Activated CD8-positive, alpha-beta T cell treated with anti-CD3 and anti-CD28 coated beads for 36 hours (primary cell): ENCODE data around the gene ITPR2. TPM values are rescaled to one million over a fixed set of nuclear protein-coding genes. Genes with fewer than 3 reads are reported as not detected.
"Not testable (repeated sequence)": the region's sequence is repeated elsewhere in the genome, so short reads cannot be mapped to it uniquely, and the experiment has no call there.

Experiments used
- ATAC-seq: fragments of 200-7000 bp; cut with Tn5 transposase; one replicate; pipeline ENCODE4 v1.10.0; 2021; ENCODE audit warnings: mild to moderate bottlenecking, moderate library complexity
- CTCF ChIA-PET: fragments of 350-600 bp; sonication (Branson Sonifier 250); formaldehyde crosslinking; loops from one replicate; lab custom pipeline; 2021; ENCODE audit warnings: antibody characterized with exemption; lab: Charles Lee
- POLR2A ChIA-PET: fragments of 350-600 bp; sonication (Branson Sonifier 250); formaldehyde crosslinking; loops from one replicate; lab custom pipeline; 2021; ENCODE audit warnings: antibody characterized with exemption; lab: Charles Lee
- DNase-seq: peaks from one replicate; pipeline ENCODE4 v3.0.0-alpha.2; 2020
- H3K27ac Mint-ChIP-seq: one replicate; pipeline ENCODE4 v1.8.0; 2021; ENCODE audit warnings: mild to moderate bottlenecking, mixed read lengths
- H3K27me3 Mint-ChIP-seq: one replicate; pipeline ENCODE4 v1.8.0; 2021; ENCODE audit warnings: mixed read lengths
- H3K36me3 Mint-ChIP-seq: one replicate; pipeline ENCODE4 v1.8.0; 2021; ENCODE audit warnings: low read depth, mixed read lengths
- H3K4me1 Mint-ChIP-seq: one replicate; pipeline ENCODE4 v1.8.0; 2021; ENCODE audit warnings: low read depth, mixed read lengths
- H3K4me3 Mint-ChIP-seq: one replicate; pipeline ENCODE4 v1.8.0; 2021; ENCODE audit warnings: mild to moderate bottlenecking, moderate library complexity, mixed read lengths
- H3K9me3 Mint-ChIP-seq: one replicate; pipeline ENCODE4 v1.8.0; 2021; ENCODE audit warnings: mixed read lengths
- CTCF ChIP-seq: fragments of 200-600 bp; IDR thresholded peaks from one replicate; pipeline ENCODE4 v1.8.0; 2022; ENCODE audit warnings: antibody characterized with exemption, mild to moderate bottlenecking
- intact Hi-C: fragments of 100-400 bp; cut with micrococcal nuclease; formaldehyde crosslinking; loops from one replicate; pipeline ENCODE4 v1.10.0; 2022
- total RNA-seq, 2 experiments: library from RNA; stranded (reverse); gene quantifications; one replicate each; pipeline ENCODE4 v1.2.3, GENCODE V29; 2021

The ITPR2 gene
- total RNA-seq, 2 experiments from 2014 or later: 38.9 to 41.2 TPM

- CTCF ChIA-PET: no interaction called here
- no peak overlapping the region for H3K4me3 Mint-ChIP-seq
- POLR2A ChIA-PET: no interaction called here
Measured at GRCh38 chr12:26608273-26608672, 224.7 kb downstream of the ITPR2 start.

GRCh38 chr12:26606911-26607310 lies 226.1 kb downstream of the ITPR2 start:
- no peak for ATAC-seq
- H3K27ac Mint-ChIP-seq: no peak overlapping the region
- intact Hi-C loops: no loop called here
- POLR2A ChIA-PET: no interaction called here
- no peak overlapping the region for H3K4me3 Mint-ChIP-seq
- H3K9me3 Mint-ChIP-seq: no peaks in the 10 kb centered on the region
- no peaks in the 10 kb centered on the region for H3K27me3 Mint-ChIP-seq
- no peak for DNase-seq
- CTCF ChIA-PET: no interaction called here
- no peaks in the 10 kb centered on the region for H3K4me1 Mint-ChIP-seq
- peaks cover 8% of the 10 kb centered on the region for H3K36me3 Mint-ChIP-seq
- TF ChIP-seq CTCF: no peak

More at GRCh38 chr12:26608273-26608672, 224.7 kb downstream of the ITPR2 start:
- ATAC-seq (no peak), DNase-seq (no peak)
- H3K36me3 Mint-ChIP-seq: peaks cover 6% of the 10 kb centered on the region
- no peaks in the 10 kb centered on the region for H3K9me3 Mint-ChIP-seq
- intact Hi-C loops: no loop called here
- H3K4me1 Mint-ChIP-seq: no peaks in the 10 kb centered on the region
- H3K27me3 Mint-ChIP-seq: no peaks in the 10 kb centered on the region
- H3K27ac Mint-ChIP-seq: no peak overlapping the region
- TF ChIP-seq CTCF: no peak

- H3K4me3 Mint-ChIP-seq, H3K4me1 Mint-ChIP-seq, H3K27me3 Mint-ChIP-seq, ATAC-seq, H3K9me3 Mint-ChIP-seq, intact Hi-C loops, H3K27ac Mint-ChIP-seq, POLR2A ChIA-PET, DNase-seq: not testable (repeated sequence)
- H3K36me3 Mint-ChIP-seq: peaks cover 19% of the 10 kb centered on the region
- CTCF ChIA-PET: interaction anchor here (1.1 to 1.9 kb wide), 2 partner anchors 9 to 47 kb away, joined by 3 to 7 read pairs; no protein-coding TSS in a partner anchor
Measured at GRCh38 chr12:26604813-26605212, 228.2 kb downstream of the ITPR2 start.

GRCh38 chr12:26599096-26599695 lies 233.8 kb downstream of the ITPR2 start:
- POLR2A ChIA-PET: no interaction called here
- no peak overlapping the region for H3K4me3 Mint-ChIP-seq
- H3K9me3 Mint-ChIP-seq: no peaks in the 10 kb centered on the region
- no peak for TF ChIP-seq CTCF
- intact Hi-C loops: no loop called here
- CTCF ChIA-PET: interaction anchor here (2.7 kb wide), 1 partner anchor 15 kb away, joined by 11 read pairs; no protein-coding TSS in a partner anchor
- DNase-seq (no peak), ATAC-seq (no peak)
- H3K4me1 Mint-ChIP-seq: no peaks in the 10 kb centered on the region
- peaks cover 49% of the 10 kb centered on the region for H3K36me3 Mint-ChIP-seq
- no peaks in the 10 kb centered on the region for H3K27me3 Mint-ChIP-seq
- H3K27ac Mint-ChIP-seq: no peak overlapping the region

- Mint-ChIP-seq H3K36me3 (peaks cover 57% of the 10 kb centered on the region), H3K4me3 (no peak overlapping the region), H3K4me1 (no peaks in the 10 kb centered on the region), H3K9me3 (no peaks in the 10 kb centered on the region), H3K27ac (no peak overlapping the region), H3K27me3 (no peaks in the 10 kb centered on the region)
- CTCF ChIA-PET: no interaction called here
- TF ChIP-seq CTCF: no peak
- intact Hi-C loops: no loop called here
- POLR2A ChIA-PET: no interaction called here
- no peak for ATAC-seq
- DNase-seq: no peak
Measured at GRCh38 chr12:26595806-26596205, 237.2 kb downstream of the ITPR2 start.
